ENCODE data around the gene UMPS. TPM values are rescaled to one million over a fixed set of nuclear protein-coding genes. Genes with fewer than 3 reads are reported as not detected.

The UMPS gene
- total and polyA plus RNA-seq, 2 experiments from 2014 or later: 44.1 to 48.8 TPM

GRCh38 chr3:124761935-124762660, 31.8 kb downstream of the UMPS start:
- peaks cover 8% of the 10 kb centered on the region; the same call in 1 of the 2 replicates for H3K9me2 ChIP-seq (ENCODE audit: insufficient read depth)
- H3K4me3 Mint-ChIP-seq: no peak overlapping the region
- H3K4me3 ChIP-seq: no peak overlapping the region
- TF ChIP-seq, protein P1, sequence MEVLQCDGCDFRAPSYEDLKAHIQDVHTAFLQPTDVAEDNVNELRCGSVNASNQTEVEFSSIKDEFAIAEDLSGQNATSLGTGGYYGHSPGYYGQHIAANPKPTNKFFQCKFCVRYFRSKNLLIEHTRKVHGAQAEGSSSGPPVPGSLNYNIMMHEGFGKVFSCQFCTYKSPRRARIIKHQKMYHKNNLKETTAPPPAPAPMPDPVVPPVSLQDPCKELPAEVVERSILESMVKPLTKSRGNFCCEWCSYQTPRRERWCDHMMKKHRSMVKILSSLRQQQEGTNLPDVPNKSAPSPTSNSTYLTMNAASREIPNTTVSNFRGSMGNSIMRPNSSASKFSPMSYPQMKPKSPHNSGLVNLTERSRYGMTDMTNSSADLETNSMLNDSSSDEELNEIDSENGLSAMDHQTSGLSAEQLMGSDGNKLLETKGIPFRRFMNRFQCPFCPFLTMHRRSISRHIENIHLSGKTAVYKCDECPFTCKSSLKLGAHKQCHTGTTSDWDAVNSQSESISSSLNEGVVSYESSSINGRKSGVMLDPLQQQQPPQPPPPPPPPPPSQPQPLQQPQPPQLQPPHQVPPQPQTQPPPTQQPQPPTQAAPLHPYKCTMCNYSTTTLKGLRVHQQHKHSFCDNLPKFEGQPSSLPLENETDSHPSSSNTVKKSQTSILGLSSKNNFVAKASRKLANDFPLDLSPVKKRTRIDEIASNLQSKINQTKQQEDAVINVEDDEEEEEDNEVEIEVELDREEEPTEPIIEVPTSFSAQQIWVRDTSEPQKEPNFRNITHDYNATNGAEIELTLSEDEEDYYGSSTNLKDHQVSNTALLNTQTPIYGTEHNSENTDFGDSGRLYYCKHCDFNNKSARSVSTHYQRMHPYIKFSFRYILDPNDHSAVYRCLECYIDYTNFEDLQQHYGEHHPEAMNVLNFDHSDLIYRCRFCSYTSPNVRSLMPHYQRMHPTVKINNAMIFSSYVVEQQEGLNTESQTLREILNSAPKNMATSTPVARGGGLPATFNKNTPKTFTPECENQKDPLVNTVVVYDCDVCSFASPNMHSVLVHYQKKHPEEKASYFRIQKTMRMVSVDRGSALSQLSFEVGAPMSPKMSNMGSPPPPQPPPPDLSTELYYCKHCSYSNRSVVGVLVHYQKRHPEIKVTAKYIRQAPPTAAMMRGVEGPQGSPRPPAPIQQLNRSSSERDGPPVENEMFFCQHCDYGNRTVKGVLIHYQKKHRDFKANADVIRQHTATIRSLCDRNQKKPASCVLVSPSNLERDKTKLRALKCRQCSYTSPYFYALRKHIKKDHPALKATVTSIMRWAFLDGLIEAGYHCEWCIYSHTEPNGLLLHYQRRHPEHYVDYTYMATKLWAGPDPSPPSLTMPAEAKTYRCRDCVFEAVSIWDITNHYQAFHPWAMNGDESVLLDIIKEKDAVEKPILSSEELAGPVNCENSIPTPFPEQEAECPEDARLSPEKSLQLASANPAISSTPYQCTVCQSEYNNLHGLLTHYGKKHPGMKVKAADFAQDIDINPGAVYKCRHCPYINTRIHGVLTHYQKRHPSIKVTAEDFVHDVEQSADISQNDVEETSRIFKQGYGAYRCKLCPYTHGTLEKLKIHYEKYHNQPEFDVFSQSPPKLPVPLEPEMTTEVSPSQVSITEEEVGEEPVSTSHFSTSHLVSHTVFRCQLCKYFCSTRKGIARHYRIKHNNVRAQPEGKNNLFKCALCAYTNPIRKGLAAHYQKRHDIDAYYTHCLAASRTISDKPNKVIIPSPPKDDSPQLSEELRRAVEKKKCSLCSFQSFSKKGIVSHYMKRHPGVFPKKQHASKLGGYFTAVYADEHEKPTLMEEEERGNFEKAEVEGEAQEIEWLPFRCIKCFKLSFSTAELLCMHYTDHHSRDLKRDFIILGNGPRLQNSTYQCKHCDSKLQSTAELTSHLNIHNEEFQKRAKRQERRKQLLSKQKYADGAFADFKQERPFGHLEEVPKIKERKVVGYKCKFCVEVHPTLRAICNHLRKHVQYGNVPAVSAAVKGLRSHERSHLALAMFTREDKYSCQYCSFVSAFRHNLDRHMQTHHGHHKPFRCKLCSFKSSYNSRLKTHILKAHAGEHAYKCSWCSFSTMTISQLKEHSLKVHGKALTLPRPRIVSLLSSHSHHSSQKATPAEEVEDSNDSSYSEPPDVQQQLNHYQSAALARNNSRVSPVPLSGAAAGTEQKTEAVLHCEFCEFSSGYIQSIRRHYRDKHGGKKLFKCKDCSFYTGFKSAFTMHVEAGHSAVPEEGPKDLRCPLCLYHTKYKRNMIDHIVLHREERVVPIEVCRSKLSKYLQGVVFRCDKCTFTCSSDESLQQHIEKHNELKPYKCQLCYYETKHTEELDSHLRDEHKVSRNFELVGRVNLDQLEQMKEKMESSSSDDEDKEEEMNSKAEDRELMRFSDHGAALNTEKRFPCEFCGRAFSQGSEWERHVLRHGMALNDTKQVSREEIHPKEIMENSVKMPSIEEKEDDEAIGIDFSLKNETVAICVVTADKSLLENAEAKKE (CRISPR knock-in tag; IDR thresholded peaks at IDR 0.05): no peak
- TF ChIP-seq JUNB (IDR thresholded peaks at IDR 0.05; ENCODE audit: unreplicated experiment) (no peak), NANOG (IDR thresholded peaks at IDR 0.05; ENCODE audit: borderline replicate concordance) (no peak), ZNF331 (CRISPR knock-in tag; IDR thresholded peaks at IDR 0.05; ENCODE audit: low read depth) (no peak), POLR2AphosphoS5 (IDR thresholded peaks at IDR 0.05; ENCODE audit: low read depth) (no peak), CREB1 (CRISPR knock-in tag; IDR thresholded peaks at IDR 0.05; ENCODE audit: low read depth) (no peak), ZNF114 (CRISPR knock-in tag; IDR thresholded peaks at IDR 0.05) (no peak), EZH2 (IDR thresholded peaks at IDR 0.05; ENCODE audit: low read depth, unreplicated experiment) (no peak), STAT1 (IDR thresholded peaks at IDR 0.05; ENCODE audit: unreplicated experiment) (no peak), REST (IDR thresholded peaks at IDR 0.05; ENCODE audit: unreplicated experiment) (no peak), EZH2phosphoT487 (IDR thresholded peaks at IDR 0.05; ENCODE audit: unreplicated experiment) (no peak)
- TF ChIP-seq, protein P2, sequence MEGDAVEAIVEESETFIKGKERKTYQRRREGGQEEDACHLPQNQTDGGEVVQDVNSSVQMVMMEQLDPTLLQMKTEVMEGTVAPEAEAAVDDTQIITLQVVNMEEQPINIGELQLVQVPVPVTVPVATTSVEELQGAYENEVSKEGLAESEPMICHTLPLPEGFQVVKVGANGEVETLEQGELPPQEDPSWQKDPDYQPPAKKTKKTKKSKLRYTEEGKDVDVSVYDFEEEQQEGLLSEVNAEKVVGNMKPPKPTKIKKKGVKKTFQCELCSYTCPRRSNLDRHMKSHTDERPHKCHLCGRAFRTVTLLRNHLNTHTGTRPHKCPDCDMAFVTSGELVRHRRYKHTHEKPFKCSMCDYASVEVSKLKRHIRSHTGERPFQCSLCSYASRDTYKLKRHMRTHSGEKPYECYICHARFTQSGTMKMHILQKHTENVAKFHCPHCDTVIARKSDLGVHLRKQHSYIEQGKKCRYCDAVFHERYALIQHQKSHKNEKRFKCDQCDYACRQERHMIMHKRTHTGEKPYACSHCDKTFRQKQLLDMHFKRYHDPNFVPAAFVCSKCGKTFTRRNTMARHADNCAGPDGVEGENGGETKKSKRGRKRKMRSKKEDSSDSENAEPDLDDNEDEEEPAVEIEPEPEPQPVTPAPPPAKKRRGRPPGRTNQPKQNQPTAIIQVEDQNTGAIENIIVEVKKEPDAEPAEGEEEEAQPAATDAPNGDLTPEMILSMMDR (conservative IDR thresholded peaks at IDR 0.05; ENCODE audit: low read depth in 2 of 2): no peak
- TF ChIP-seq, protein P3, sequence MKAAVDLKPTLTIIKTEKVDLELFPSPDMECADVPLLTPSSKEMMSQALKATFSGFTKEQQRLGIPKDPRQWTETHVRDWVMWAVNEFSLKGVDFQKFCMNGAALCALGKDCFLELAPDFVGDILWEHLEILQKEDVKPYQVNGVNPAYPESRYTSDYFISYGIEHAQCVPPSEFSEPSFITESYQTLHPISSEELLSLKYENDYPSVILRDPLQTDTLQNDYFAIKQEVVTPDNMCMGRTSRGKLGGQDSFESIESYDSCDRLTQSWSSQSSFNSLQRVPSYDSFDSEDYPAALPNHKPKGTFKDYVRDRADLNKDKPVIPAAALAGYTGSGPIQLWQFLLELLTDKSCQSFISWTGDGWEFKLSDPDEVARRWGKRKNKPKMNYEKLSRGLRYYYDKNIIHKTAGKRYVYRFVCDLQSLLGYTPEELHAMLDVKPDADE (IDR thresholded peaks at IDR 0.05): no peak
- no peaks in the 10 kb centered on the region for H3K79me2 ChIP-seq (replicated peaks; ENCODE audit: insufficient read depth)
- H3K27ac Mint-ChIP-seq: no peak overlapping the region
- no peak overlapping the region for H2AFZ ChIP-seq
- H3K4me1 Mint-ChIP-seq: peaks cover 29% of the 10 kb centered on the region
- H3F3A ChIP-seq (replicated peaks; ENCODE audit: low read depth): peaks cover 22% of the 10 kb centered on the region; the same call in 1 of the 2 replicates
- H3K4me1 ChIP-seq (ENCODE audit: insufficient read depth): peaks cover 18% of the 10 kb centered on the region
- H3K9me3 Mint-ChIP-seq: no peaks in the 10 kb centered on the region; the same call in 2 of the 3 replicates
- H3K36me3 ChIP-seq (ENCODE audit: insufficient read depth): 0 out of 2 replicates have a peak, but pooled peaks cover 19% of the 10 kb centered on the region
- peak overlapping the region; percentile 68 for H3K27ac ChIP-seq (ENCODE audit: low read depth)
- DNase-seq (ENCODE audit: low spot score) (no peak), ATAC-seq (no peak)
- no peak overlapping the region for H3K4me2 ChIP-seq
- peaks cover 14% of the 10 kb centered on the region for H3K27me3 Mint-ChIP-seq (ENCODE audit: insufficient read depth, low read depth, poor library complexity)
- no peaks in the 10 kb centered on the region for H4K20me1 ChIP-seq (replicated peaks; ENCODE audit: insufficient read depth)
- H3K36me3 Mint-ChIP-seq (ENCODE audit: low read depth): peaks cover 45% of the 10 kb centered on the region
- H3K27me3 ChIP-seq (ENCODE audit: insufficient read depth): no peaks in the 10 kb centered on the region

Data from GM23338 (cell line).